Thyroid gland (tissue), 4 donors: ENCODE results near the gene KHDC4. TPM values are rescaled to one million over a fixed set of nuclear protein-coding genes. Genes with fewer than 3 reads are reported as not detected.
"Not testable (repeated sequence)": the region's sequence is repeated elsewhere in the genome, so short reads cannot be mapped to it uniquely, and the experiment has no call there.

Source experiments
- DNase-seq, 2 donors: peaks; one replicate each; pipeline ENCODE4 v3.0.0-alpha.2; 2019
- H3K27ac ChIP-seq, 3 donors: fragments of 200-600 bp; sonication (generic); 1 replicate in 2 of 3; 2 replicates in 1 of 3; pipeline ENCODE4 v1.5.1; 2016 to 2019; ENCODE audit warnings: mild to moderate bottlenecking in 1 of 3, moderate library complexity in 1 of 3
- H3K27me3 ChIP-seq: fragments of 200-600 bp; sonication (generic); one replicate; pipeline ENCODE4 v1.5.1; 2019
- H3K36me3 ChIP-seq, 2 donors: fragments of 200-600 bp; sonication (generic); one replicate each; pipeline ENCODE4 v1.5.1; 2016 to 2019
- H3K4me1 ChIP-seq, 2 donors: fragments of 200-600 bp; sonication (generic); one replicate each; pipeline ENCODE4 v1.5.1; 2017 to 2019
- H3K4me3 ChIP-seq, 3 donors: fragments of 200-600 bp; sonication (generic); replicated peaks in 1 of 3; 1 replicate in 2 of 3; 2 replicates in 1 of 3; pipeline ENCODE4 v1.5.1; 2016; ENCODE audit warnings: mild to moderate bottlenecking in 1 of 3
- H3K9me3 ChIP-seq: fragments of 200-600 bp; sonication (generic); one replicate; pipeline ENCODE4 v1.5.1; 2017
- POLR2A ChIP-seq, 2 donors: fragments of 450-650 bp; IDR thresholded peaks; one replicate each; pipeline ENCODE4 v1.6.1; 2017; ENCODE audit warnings: antibody characterized with exemption in 2 of 2, mild to moderate bottlenecking in 2 of 2, moderate library complexity in 1 of 2
- WGBS, 2 donors: methylation state at CpG; one replicate each; pipeline ENCODE4 v1.1.5; 2017; 5-methylcytosine and 5-hydroxymethylcytosine counted together
- intact Hi-C: fragments of 100-400 bp; cut with DNase I; formaldehyde crosslinking; loops from one replicate; pipeline ENCODE4 v1.15.1; 2023
- total RNA-seq, 4 donors: library from RNA; depleted of rRNA; stranded (reverse); fragments of >200 nt; gene quantifications; one replicate each; pipeline ENCODE4 v1.2.3, GENCODE V29; 2016
- TF ChIP-seq, protein P1 (sequence below), 6 experiments: fragments of 200-600 bp in 3 of 6; fragments of 450-650 bp in 3 of 6; sonication (generic) in 3 of 6; IDR thresholded peaks; one replicate each; pipeline ENCODE4 v1.5.1; 2016 to 2019; ENCODE audit warnings: antibody characterized with exemption in 6 of 6, mild to moderate bottlenecking in 2 of 6, inconsistent platforms in 1 of 6, moderate library complexity in 1 of 6

KHDC4 gene
- total RNA-seq, 4 donors from 2014 or later, result 58.5 to 114 (median 60.6) TPM

DNA sequence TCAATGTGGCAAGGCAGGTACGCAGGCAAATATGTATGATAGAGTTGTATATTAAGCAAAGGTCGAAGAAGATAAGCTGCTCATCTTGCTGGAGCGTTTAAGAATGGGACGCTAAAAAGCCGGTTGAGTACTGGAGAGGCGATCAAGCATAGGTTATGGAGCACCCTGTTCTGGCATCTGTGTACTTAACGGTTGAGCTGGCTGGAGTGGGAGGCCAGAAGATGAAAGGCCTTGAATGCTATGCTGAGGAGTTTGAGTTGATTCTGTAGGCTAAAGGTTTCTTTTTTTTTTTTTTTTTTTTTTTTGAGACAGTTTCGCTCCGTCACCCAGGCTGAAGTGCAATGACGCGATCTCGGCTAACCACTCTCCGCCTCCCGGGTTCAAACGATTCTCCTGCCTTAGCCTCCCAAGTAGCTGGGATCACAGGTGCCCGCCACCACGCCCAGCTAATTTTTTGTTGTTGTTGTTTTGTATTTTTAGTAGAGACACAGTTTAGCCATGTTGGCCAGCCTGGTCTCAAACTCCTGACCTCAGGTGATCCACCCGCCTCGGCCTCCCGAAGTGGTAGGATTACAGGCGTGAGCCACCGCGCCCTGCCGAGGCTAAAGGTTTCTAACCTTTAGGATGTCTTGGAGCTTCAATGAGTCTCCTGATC is 850 bp upstream of the KHDC4 start:
- Histone ChIP-seq H3K27me3 (no peaks in the 10 kb centered on the region), H3K4me3 (peak overlapping the region in 2 of 3 donors; percentile 13 to 81), H3K36me3 (peaks cover 8 to 11% of the 10 kb centered on the region in 2 donors), H3K9me3 (no peaks in the 10 kb centered on the region), H3K4me1 (peaks cover 41 to 53% of the 10 kb centered on the region in 2 donors), H3K27ac (peak overlapping the region; percentile 77 to 92 (median 84))
- intact Hi-C loops, result loop anchor here (10.0 kb wide), 1 partner anchor 120 kb away; the partner anchor contains the start of genes LAMTOR2 and UBQLN4
- TF ChIP-seq, protein P1, sequence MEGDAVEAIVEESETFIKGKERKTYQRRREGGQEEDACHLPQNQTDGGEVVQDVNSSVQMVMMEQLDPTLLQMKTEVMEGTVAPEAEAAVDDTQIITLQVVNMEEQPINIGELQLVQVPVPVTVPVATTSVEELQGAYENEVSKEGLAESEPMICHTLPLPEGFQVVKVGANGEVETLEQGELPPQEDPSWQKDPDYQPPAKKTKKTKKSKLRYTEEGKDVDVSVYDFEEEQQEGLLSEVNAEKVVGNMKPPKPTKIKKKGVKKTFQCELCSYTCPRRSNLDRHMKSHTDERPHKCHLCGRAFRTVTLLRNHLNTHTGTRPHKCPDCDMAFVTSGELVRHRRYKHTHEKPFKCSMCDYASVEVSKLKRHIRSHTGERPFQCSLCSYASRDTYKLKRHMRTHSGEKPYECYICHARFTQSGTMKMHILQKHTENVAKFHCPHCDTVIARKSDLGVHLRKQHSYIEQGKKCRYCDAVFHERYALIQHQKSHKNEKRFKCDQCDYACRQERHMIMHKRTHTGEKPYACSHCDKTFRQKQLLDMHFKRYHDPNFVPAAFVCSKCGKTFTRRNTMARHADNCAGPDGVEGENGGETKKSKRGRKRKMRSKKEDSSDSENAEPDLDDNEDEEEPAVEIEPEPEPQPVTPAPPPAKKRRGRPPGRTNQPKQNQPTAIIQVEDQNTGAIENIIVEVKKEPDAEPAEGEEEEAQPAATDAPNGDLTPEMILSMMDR (IDR thresholded peaks at IDR 0.05), result peak in 1 of 6 experiments; percentile 5
- TF ChIP-seq POLR2A (IDR thresholded peaks at IDR 0.05), result no peak
- DNase-seq, result peak; percentile 86 to 89
- WGBS, 2 donors, result 57 to 69% methylated on average over 24 of the region's 24 CpGs

DNA sequence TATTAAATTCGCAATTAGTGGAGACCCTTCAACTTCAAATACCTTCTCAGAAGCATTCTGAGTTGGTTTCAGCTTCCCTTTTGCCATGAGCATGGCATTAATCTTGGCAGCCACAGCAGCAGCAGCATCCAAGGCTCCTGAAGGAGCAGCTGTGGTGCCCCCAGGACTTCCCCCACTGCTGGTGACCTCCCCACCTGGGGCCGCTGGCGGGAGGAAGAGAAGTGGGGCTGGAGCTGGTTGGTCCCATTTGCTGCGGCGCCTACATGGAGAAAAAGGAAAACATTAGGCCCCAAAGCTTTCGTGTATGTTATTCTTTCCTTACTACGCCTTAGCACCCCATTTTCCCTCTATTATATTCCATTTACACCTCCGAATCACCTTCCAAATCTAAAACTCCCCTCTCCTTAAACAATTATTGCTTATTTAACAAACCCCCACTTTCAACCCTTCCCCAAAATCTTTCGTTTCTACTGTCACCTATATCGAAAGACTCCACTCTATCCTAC is 569 bp downstream of the KHDC4 start:
- TF ChIP-seq, protein P1 (IDR thresholded peaks at IDR 0.05), result no peak
- no peak for TF ChIP-seq POLR2A (IDR thresholded peaks at IDR 0.05)
- H3K27ac ChIP-seq, result peak overlapping the region; percentile 80 to 92 (median 84)
- no peak for DNase-seq
- H3K27me3 ChIP-seq, result no peaks in the 10 kb centered on the region
- intact Hi-C loops, result loop anchor here (10.0 kb wide), 1 partner anchor 121 kb away; the partner anchor contains the start of genes LAMTOR2 and UBQLN4
- H3K36me3 ChIP-seq, result peaks cover 15 to 20% of the 10 kb centered on the region in 2 donors
- WGBS, 2 donors, result 5% methylated on average over 10 of the region's 10 CpGs
- H3K9me3 ChIP-seq, result no peaks in the 10 kb centered on the region
- H3K4me1 ChIP-seq, result peaks cover 27 to 39% of the 10 kb centered on the region in 2 donors
- peak overlapping the region; percentile 81 to 89 (median 86) for H3K4me3 ChIP-seq

- TF ChIP-seq, protein P1 (IDR thresholded peaks at IDR 0.05), result no peak
- TF ChIP-seq POLR2A (IDR thresholded peaks at IDR 0.05), result no peak
- intact Hi-C loops, result loop anchor here (10.0 kb wide), 1 partner anchor 122 kb away; the partner anchor contains the start of genes LAMTOR2 and UBQLN4
- Histone ChIP-seq H3K9me3 (no peaks in the 10 kb centered on the region), H3K27ac (no peak overlapping the region), H3K4me1 (peaks cover 22 to 32% of the 10 kb centered on the region in 2 donors), H3K4me3 (no peak overlapping the region), H3K36me3 (peaks cover 22 to 29% of the 10 kb centered on the region in 2 donors), H3K27me3 (no peaks in the 10 kb centered on the region)
- 89% methylated on average over 5 of the region's 5 CpGs for WGBS, 2 donors
- no peak for DNase-seq
Measured at GRCh38 chr1:155932487-155932886, 1.7 kb downstream of the KHDC4 start.

DNA sequence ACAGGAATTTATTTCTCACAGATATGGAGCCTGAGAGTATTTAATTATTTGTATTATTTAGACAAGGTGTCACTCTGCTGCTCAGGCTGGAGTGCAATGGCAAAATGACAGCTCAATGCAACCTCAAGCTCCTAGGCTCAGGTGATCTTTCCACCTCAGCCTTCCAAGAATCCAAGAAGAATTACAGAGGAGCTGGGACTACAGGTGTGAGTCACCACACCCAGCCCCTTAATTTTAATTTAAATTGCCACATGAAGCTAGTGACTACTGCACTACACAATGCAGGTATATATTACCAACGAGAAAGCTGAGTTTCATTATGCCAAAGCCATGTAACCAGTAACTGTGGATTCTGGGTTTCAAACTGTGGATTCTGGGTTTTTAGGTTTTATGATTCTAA is 2.1 kb downstream of the KHDC4 start:
- DNase-seq, result no peak
- no peak overlapping the region for H3K27ac ChIP-seq
- no peak overlapping the region for H3K4me3 ChIP-seq
- no peaks in the 10 kb centered on the region for H3K27me3 ChIP-seq
- 63 to 64% methylated on average over 1 of the region's 1 CpG for WGBS, 2 donors
- peaks cover 22 to 32% of the 10 kb centered on the region in 2 donors for H3K4me1 ChIP-seq
- TF ChIP-seq POLR2A (IDR thresholded peaks at IDR 0.05), result no peak
- peaks cover 25 to 33% of the 10 kb centered on the region in 2 donors for H3K36me3 ChIP-seq
- intact Hi-C loops, result loop anchor here (10.0 kb wide), 1 partner anchor 123 kb away; the partner anchor contains the start of genes LAMTOR2 and UBQLN4
- H3K9me3 ChIP-seq, result no peaks in the 10 kb centered on the region

GRCh38 chr1:155931332-155932038 is 2.7 kb downstream of the KHDC4 start:
- no peaks in the 10 kb centered on the region for H3K27me3 ChIP-seq
- no peak overlapping the region for H3K4me3 ChIP-seq
- TF ChIP-seq, protein P1 (IDR thresholded peaks at IDR 0.05), result no peak
- no peak for TF ChIP-seq POLR2A (IDR thresholded peaks at IDR 0.05)
- intact Hi-C loops, result loop anchor here (10.0 kb wide), 1 partner anchor 123 kb away; the partner anchor contains the start of genes LAMTOR2 and UBQLN4
- H3K9me3 ChIP-seq, result no peaks in the 10 kb centered on the region
- no peak overlapping the region for H3K27ac ChIP-seq
- DNase-seq, result no peak
- peaks cover 31 to 39% of the 10 kb centered on the region in 2 donors for H3K36me3 ChIP-seq
- peaks cover 22 to 32% of the 10 kb centered on the region in 2 donors for H3K4me1 ChIP-seq
- 82 to 83% methylated on average over 7 of the region's 7 CpGs for WGBS, 2 donors

- WGBS, 2 donors, result 80 to 86% methylated on average over 10 of the region's 10 CpGs
- peaks cover 38 to 47% of the 10 kb centered on the region in 2 donors for H3K36me3 ChIP-seq
- intact Hi-C loops, result loop anchor here (10.0 kb wide), 1 partner anchor 124 kb away; the partner anchor contains the start of genes LAMTOR2 and UBQLN4
- DNase-seq, H3K27me3 ChIP-seq, H3K27ac ChIP-seq, H3K4me3 ChIP-seq, H3K9me3 ChIP-seq: not testable (repeated sequence)
- H3K4me1 ChIP-seq, result peaks cover 22 to 32% of the 10 kb centered on the region in 2 donors
Measured at GRCh38 chr1:155930725-155931124, 3.5 kb downstream of the KHDC4 start.
